Astrocyte (in vitro differentiated cells and primary cell): Measurements from ENCODE around the gene MAGI1. TPM values are rescaled to one million over a fixed set of nuclear protein-coding genes. Genes with fewer than 3 reads are reported as not detected.

Experiments
- DNase-seq: peaks from one replicate; pipeline ENCODE4 v3.0.0-alpha.2; 2010; ENCODE audit warnings: low read depth
- FAIRE-seq: peaks from 2 replicates; lab custom pipeline; 2011; peaks lifted over from hg19 to GRCh38; lab: Jason Lieb, UNC
- H2AFZ ChIP-seq: 2 replicates; pipeline ENCODE4 v1.6.0; 2012; ENCODE audit warnings: low read depth, low read length, inconsistent platforms
- H3K27ac ChIP-seq: 2 replicates; pipeline ENCODE4 v1.5.1; 2011; ENCODE audit warnings: low read depth, low read length, inconsistent platforms
- H3K27me3 ChIP-seq: 2 replicates; pipeline ENCODE4 v1.6.0; 2011; ENCODE audit warnings: low read length, inconsistent platforms; ENCODE audit not compliant: insufficient read depth
- H3K36me3 ChIP-seq: 2 replicates; pipeline ENCODE4 v1.5.1; 2011; ENCODE audit warnings: low read length, inconsistent platforms; ENCODE audit not compliant: insufficient read depth
- H3K4me1 ChIP-seq: 2 replicates; pipeline ENCODE4 v1.5.1; 2011; ENCODE audit warnings: low read length, inconsistent platforms; ENCODE audit not compliant: insufficient read depth
- H3K4me2 ChIP-seq: 2 replicates; pipeline ENCODE4 v1.6.0; 2012; ENCODE audit warnings: low read length, inconsistent platforms
- H3K4me3 ChIP-seq: 2 replicates; pipeline ENCODE4 v1.5.1; 2011; ENCODE audit warnings: low read depth, mild to moderate bottlenecking, low read length, inconsistent platforms; ENCODE audit not compliant: insufficient read depth
- H3K79me2 ChIP-seq: 2 replicates; pipeline ENCODE4 v1.6.0; 2012; ENCODE audit warnings: mild to moderate bottlenecking, low read length, inconsistent platforms; ENCODE audit not compliant: insufficient read depth
- H3K9ac ChIP-seq: 2 replicates; pipeline ENCODE4 v1.6.0; 2012; ENCODE audit warnings: mild to moderate bottlenecking, low read length, inconsistent platforms
- H3K9me3 ChIP-seq: 2 replicates; pipeline ENCODE4 v1.5.1; 2012; ENCODE audit warnings: low read depth, mild to moderate bottlenecking, low read length, inconsistent platforms; ENCODE audit not compliant: insufficient read depth
- H4K20me1 ChIP-seq: 2 replicates; pipeline ENCODE4 v1.6.0; 2012; ENCODE audit warnings: low read length, inconsistent platforms; ENCODE audit not compliant: insufficient read depth
- H3K27ac Mint-ChIP-seq: one replicate; pipeline ENCODE4 v1.8.0; 2021; ENCODE audit warnings: mild to moderate bottlenecking, mixed read lengths; ENCODE audit not compliant: unreplicated experiment
- H3K27me3 Mint-ChIP-seq: one replicate; pipeline ENCODE4 v1.8.0; 2021; ENCODE audit warnings: low read depth, mixed read lengths; ENCODE audit not compliant: unreplicated experiment
- H3K36me3 Mint-ChIP-seq: one replicate; pipeline ENCODE4 v1.8.0; 2021; ENCODE audit warnings: low read depth, mixed read lengths; ENCODE audit not compliant: unreplicated experiment
- H3K4me1 Mint-ChIP-seq: one replicate; pipeline ENCODE4 v1.8.0; 2021; ENCODE audit warnings: low read depth, mixed read lengths; ENCODE audit not compliant: unreplicated experiment
- H3K4me3 Mint-ChIP-seq: one replicate; pipeline ENCODE4 v1.8.0; 2021; ENCODE audit warnings: mild to moderate bottlenecking, moderate library complexity, mixed read lengths; ENCODE audit not compliant: unreplicated experiment
- H3K9me3 Mint-ChIP-seq: one replicate; pipeline ENCODE4 v1.8.0; 2021; ENCODE audit warnings: mild to moderate bottlenecking, mixed read lengths; ENCODE audit not compliant: unreplicated experiment
- EZH2 ChIP-seq: IDR thresholded peaks from 2 replicates; pipeline ENCODE4 v1.6.1; 2012; ENCODE audit warnings: mild to moderate bottlenecking, low read length, inconsistent platforms; ENCODE audit not compliant: insufficient read depth
- total RNA-seq: library from RNA; stranded (reverse); gene quantifications from 2 replicates; pipeline ENCODE4 v1.2.1, GENCODE V29; 2021
- TF ChIP-seq, protein P1 (sequence below): IDR thresholded peaks from 2 replicates; pipeline ENCODE4 v1.5.1; 2011; ENCODE audit warnings: low read depth, mild to moderate bottlenecking, inconsistent platforms, low read length, moderate library complexity; ENCODE audit not compliant: insufficient read depth

The MAGI1 gene
- total RNA-seq, 1 donor from 2014 or later = 31.8 TPM

DNA sequence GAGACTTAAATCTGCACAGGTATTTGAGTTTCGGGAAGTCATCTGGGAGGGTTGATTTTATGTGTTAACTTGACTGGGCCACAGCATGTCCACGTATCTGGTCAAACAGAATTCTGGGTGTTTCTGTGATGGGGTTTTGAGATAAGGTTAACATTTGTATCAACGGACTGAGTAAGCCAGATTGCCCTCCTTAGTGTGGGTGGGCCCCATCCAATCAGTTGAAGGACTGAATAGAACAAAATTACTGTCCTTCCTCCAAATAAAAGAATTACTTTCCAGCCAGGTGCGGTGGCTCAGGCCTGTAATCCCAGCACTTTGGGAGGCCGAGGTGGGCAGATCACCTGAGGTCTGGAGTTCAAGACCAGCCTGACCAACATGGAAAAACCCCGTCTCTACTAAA is 399.3 kb downstream of the MAGI1 start:
- Histone ChIP-seq H3K4me2 (no peak overlapping the region), H3K9ac (no peak overlapping the region), H3K4me1 (no peaks in the 10 kb centered on the region), H3K27ac (no peak overlapping the region), H4K20me1 (peaks cover 23% of the 10 kb centered on the region), H3K36me3 (no peaks in the 10 kb centered on the region), H3K79me2 (no peaks in the 10 kb centered on the region), H3K9me3 (no peaks in the 10 kb centered on the region), H2AFZ (no peak overlapping the region), H3K27me3 (no peaks in the 10 kb centered on the region), H3K4me3 (no peak overlapping the region)
- H3K27me3 Mint-ChIP-seq = no peaks in the 10 kb centered on the region
- FAIRE-seq = no peak
- H3K4me3 Mint-ChIP-seq = no peak overlapping the region
- H3K4me1 Mint-ChIP-seq = peaks cover 28% of the 10 kb centered on the region
- H3K9me3 Mint-ChIP-seq = no peaks in the 10 kb centered on the region
- TF ChIP-seq, protein P1, sequence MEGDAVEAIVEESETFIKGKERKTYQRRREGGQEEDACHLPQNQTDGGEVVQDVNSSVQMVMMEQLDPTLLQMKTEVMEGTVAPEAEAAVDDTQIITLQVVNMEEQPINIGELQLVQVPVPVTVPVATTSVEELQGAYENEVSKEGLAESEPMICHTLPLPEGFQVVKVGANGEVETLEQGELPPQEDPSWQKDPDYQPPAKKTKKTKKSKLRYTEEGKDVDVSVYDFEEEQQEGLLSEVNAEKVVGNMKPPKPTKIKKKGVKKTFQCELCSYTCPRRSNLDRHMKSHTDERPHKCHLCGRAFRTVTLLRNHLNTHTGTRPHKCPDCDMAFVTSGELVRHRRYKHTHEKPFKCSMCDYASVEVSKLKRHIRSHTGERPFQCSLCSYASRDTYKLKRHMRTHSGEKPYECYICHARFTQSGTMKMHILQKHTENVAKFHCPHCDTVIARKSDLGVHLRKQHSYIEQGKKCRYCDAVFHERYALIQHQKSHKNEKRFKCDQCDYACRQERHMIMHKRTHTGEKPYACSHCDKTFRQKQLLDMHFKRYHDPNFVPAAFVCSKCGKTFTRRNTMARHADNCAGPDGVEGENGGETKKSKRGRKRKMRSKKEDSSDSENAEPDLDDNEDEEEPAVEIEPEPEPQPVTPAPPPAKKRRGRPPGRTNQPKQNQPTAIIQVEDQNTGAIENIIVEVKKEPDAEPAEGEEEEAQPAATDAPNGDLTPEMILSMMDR = no peak
- TF ChIP-seq EZH2 = no peak
- no peak for DNase-seq
- H3K27ac Mint-ChIP-seq = no peak overlapping the region
- H3K36me3 Mint-ChIP-seq = no peaks in the 10 kb centered on the region

DNA sequence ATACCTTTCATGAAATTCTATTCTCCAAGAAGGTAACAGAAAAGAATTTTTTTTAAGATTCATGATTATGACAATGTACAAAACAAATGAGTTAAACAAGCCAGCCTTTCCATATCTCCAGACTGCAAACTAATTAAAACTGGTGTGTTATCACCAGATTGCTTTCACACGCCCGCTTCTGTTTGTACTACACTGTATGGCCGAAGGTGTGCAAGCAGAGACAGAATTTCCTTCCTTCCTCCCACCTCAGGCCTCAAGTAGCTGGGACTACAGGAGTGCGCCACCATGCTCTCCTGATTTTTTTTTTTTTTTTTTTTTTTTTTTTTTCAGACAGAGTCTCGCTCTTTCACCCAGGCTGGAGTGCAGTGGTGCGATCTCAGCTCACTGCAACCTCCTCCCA is 400.4 kb downstream of the MAGI1 start:
- peaks cover 16% of the 10 kb centered on the region for H3K4me1 Mint-ChIP-seq
- no peaks in the 10 kb centered on the region for H3K36me3 Mint-ChIP-seq
- TF ChIP-seq EZH2 = no peak
- TF ChIP-seq, protein P1 = no peak
- H3K9me3 Mint-ChIP-seq = no peaks in the 10 kb centered on the region
- H3K27ac ChIP-seq = no peak overlapping the region
- no peaks in the 10 kb centered on the region for H3K9me3 ChIP-seq
- no peak overlapping the region for H3K4me3 Mint-ChIP-seq
- no peaks in the 10 kb centered on the region for H3K79me2 ChIP-seq
- H3K4me3 ChIP-seq = no peak overlapping the region
- DNase-seq = no peak
- no peaks in the 10 kb centered on the region for H3K36me3 ChIP-seq
- no peak overlapping the region for H3K9ac ChIP-seq
- no peak for FAIRE-seq
- H3K27ac Mint-ChIP-seq = no peak overlapping the region
- no peaks in the 10 kb centered on the region for H3K27me3 ChIP-seq
- peaks cover 21% of the 10 kb centered on the region for H4K20me1 ChIP-seq
- no peak overlapping the region for H3K4me2 ChIP-seq
- no peaks in the 10 kb centered on the region for H3K27me3 Mint-ChIP-seq
- H3K4me1 ChIP-seq = no peaks in the 10 kb centered on the region
- H2AFZ ChIP-seq = no peak overlapping the region

- FAIRE-seq = no peak
- Histone ChIP-seq H4K20me1 (peaks cover 20% of the 10 kb centered on the region), H3K4me2 (no peak overlapping the region), H3K9ac (no peak overlapping the region), H3K79me2 (no peaks in the 10 kb centered on the region), H3K27ac (no peak overlapping the region), H3K36me3 (no peaks in the 10 kb centered on the region), H3K9me3 (no peaks in the 10 kb centered on the region), H2AFZ (no peak overlapping the region), H3K4me3 (no peak overlapping the region), H3K4me1 (no peaks in the 10 kb centered on the region), H3K27me3 (no peaks in the 10 kb centered on the region)
- Mint-ChIP-seq H3K9me3 (no peaks in the 10 kb centered on the region), H3K27ac (no peak overlapping the region), H3K4me1 (peaks cover under 1% of the 10 kb centered on the region), H3K4me3 (no peak overlapping the region), H3K27me3 (no peaks in the 10 kb centered on the region), H3K36me3 (no peaks in the 10 kb centered on the region)
- TF ChIP-seq EZH2 = no peak
- TF ChIP-seq, protein P1 = no peak
- DNase-seq = no peak
Measured at GRCh38 chr3:65636326-65636725, 402.4 kb downstream of the MAGI1 start.
